Activated CD8-positive, alpha-beta T cell treated with anti-CD3 and anti-CD28 coated beads for 36 hours (primary cell): ENCODE data around the gene CFAP54. TPM values are rescaled to one million over a fixed set of nuclear protein-coding genes. Genes with fewer than 3 reads are reported as not detected.

Experiments
- ATAC-seq: fragments of 200-7000 bp; cut with Tn5 transposase; one replicate; pipeline ENCODE4 v1.10.0; 2021; ENCODE audit warnings: mild to moderate bottlenecking, moderate library complexity
- CTCF ChIA-PET: fragments of 350-600 bp; sonication (Branson Sonifier 250); formaldehyde crosslinking; loops from one replicate; lab custom pipeline; 2021; ENCODE audit warnings: antibody characterized with exemption; lab: Charles Lee
- POLR2A ChIA-PET: fragments of 350-600 bp; sonication (Branson Sonifier 250); formaldehyde crosslinking; loops from one replicate; lab custom pipeline; 2021; ENCODE audit warnings: antibody characterized with exemption; lab: Charles Lee
- DNase-seq: peaks from one replicate; pipeline ENCODE4 v3.0.0-alpha.2; 2020
- H3K27ac Mint-ChIP-seq: one replicate; pipeline ENCODE4 v1.8.0; 2021; ENCODE audit warnings: mild to moderate bottlenecking, mixed read lengths
- H3K27me3 Mint-ChIP-seq: one replicate; pipeline ENCODE4 v1.8.0; 2021; ENCODE audit warnings: mixed read lengths
- H3K36me3 Mint-ChIP-seq: one replicate; pipeline ENCODE4 v1.8.0; 2021; ENCODE audit warnings: low read depth, mixed read lengths
- H3K4me1 Mint-ChIP-seq: one replicate; pipeline ENCODE4 v1.8.0; 2021; ENCODE audit warnings: low read depth, mixed read lengths
- H3K4me3 Mint-ChIP-seq: one replicate; pipeline ENCODE4 v1.8.0; 2021; ENCODE audit warnings: mild to moderate bottlenecking, moderate library complexity, mixed read lengths
- H3K9me3 Mint-ChIP-seq: one replicate; pipeline ENCODE4 v1.8.0; 2021; ENCODE audit warnings: mixed read lengths
- CTCF ChIP-seq: fragments of 200-600 bp; IDR thresholded peaks from one replicate; pipeline ENCODE4 v1.8.0; 2022; ENCODE audit warnings: antibody characterized with exemption, mild to moderate bottlenecking
- intact Hi-C: fragments of 100-400 bp; cut with micrococcal nuclease; formaldehyde crosslinking; loops from one replicate; pipeline ENCODE4 v1.10.0; 2022
- total RNA-seq, 2 experiments: library from RNA; stranded (reverse); gene quantifications; one replicate each; pipeline ENCODE4 v1.2.3, GENCODE V29; 2021

Gene CFAP54
- total RNA-seq, 2 experiments from 2014 or later: 0.38 to 0.45 TPM

- Mint-ChIP-seq H3K9me3 (no peaks in the 10 kb centered on the region), H3K27ac (no peak overlapping the region), H3K27me3 (peaks cover 6% of the 10 kb centered on the region), H3K4me3 (no peak overlapping the region), H3K4me1 (no peaks in the 10 kb centered on the region), H3K36me3 (no peaks in the 10 kb centered on the region)
- ATAC-seq: peak; percentile 49
- CTCF ChIA-PET: no interaction called here
- no peak for TF ChIP-seq CTCF
- no peak for DNase-seq
- intact Hi-C loops: no loop called here
- POLR2A ChIA-PET: interaction anchor here (1.5 kb wide), 1 partner anchor 30 kb away, joined by 3 read pairs; no protein-coding TSS in a partner anchor
Measured at GRCh38 chr12:96635844-96636243, 146.5 kb downstream of the CFAP54 start.

- Mint-ChIP-seq H3K36me3 (no peaks in the 10 kb centered on the region), H3K9me3 (no peaks in the 10 kb centered on the region), H3K4me1 (no peaks in the 10 kb centered on the region), H3K27me3 (peaks cover 6% of the 10 kb centered on the region), H3K27ac (no peak overlapping the region), H3K4me3 (no peak overlapping the region)
- POLR2A ChIA-PET: interaction anchor here (0.7 kb wide), 1 partner anchor 34 kb away, joined by 5 read pairs; no protein-coding TSS in a partner anchor
- ATAC-seq (no peak), DNase-seq (no peak)
- intact Hi-C loops: no loop called here
- CTCF ChIA-PET: no interaction called here
- TF ChIP-seq CTCF: no peak
Measured at GRCh38 chr12:96636895-96637294, 147.5 kb downstream of the CFAP54 start.

GRCh38 chr12:96648923-96649322, 159.5 kb downstream of the CFAP54 start:
- TF ChIP-seq CTCF: no peak
- Mint-ChIP-seq H3K4me1 (no peaks in the 10 kb centered on the region), H3K27me3 (peaks cover 5% of the 10 kb centered on the region), H3K9me3 (peaks cover 3% of the 10 kb centered on the region), H3K27ac (no peak overlapping the region), H3K36me3 (no peaks in the 10 kb centered on the region), H3K4me3 (no peak overlapping the region)
- intact Hi-C loops: no loop called here
- DNase-seq: no peak
- POLR2A ChIA-PET: no interaction called here
- CTCF ChIA-PET: no interaction called here
- ATAC-seq: no peak

GRCh38 chr12:96652870-96653269, 163.5 kb downstream of the CFAP54 start:
- POLR2A ChIA-PET: no interaction called here
- Mint-ChIP-seq H3K27ac (no peak overlapping the region), H3K4me3 (no peak overlapping the region), H3K36me3 (no peaks in the 10 kb centered on the region), H3K4me1 (no peaks in the 10 kb centered on the region), H3K9me3 (no peaks in the 10 kb centered on the region), H3K27me3 (peaks cover 5% of the 10 kb centered on the region)
- CTCF ChIA-PET: no interaction called here
- intact Hi-C loops: no loop called here
- TF ChIP-seq CTCF: no peak
- ATAC-seq (no peak), DNase-seq (no peak)

- H3K9me3 Mint-ChIP-seq: no peaks in the 10 kb centered on the region
- ChIA-PET POLR2A (no interaction called here), CTCF (no interaction called here)
- H3K4me1 Mint-ChIP-seq: no peaks in the 10 kb centered on the region
- intact Hi-C loops: no loop called here
- DNase-seq: no peak
- no peak for TF ChIP-seq CTCF
- no peak for ATAC-seq
- no peaks in the 10 kb centered on the region for H3K36me3 Mint-ChIP-seq
- H3K4me3 Mint-ChIP-seq: no peak overlapping the region
- H3K27ac Mint-ChIP-seq: no peak overlapping the region
- peaks cover 3% of the 10 kb centered on the region for H3K27me3 Mint-ChIP-seq
Measured at GRCh38 chr12:96658075-96658474, 168.7 kb downstream of the CFAP54 start.
